Brain pericyte (primary cell): ENCODE measurements around the gene NOXRED1.

ENCODE experiments used
- DNase-seq: peaks from one replicate; pipeline ENCODE4 v3.0.0-alpha.2; 2012; ENCODE audit warnings: low read depth, low spot score

The NOXRED1 gene

GRCh38 chr14:77344377-77344996 lies 78.8 kb downstream of the NOXRED1 start:
- DNase-seq: no peak
